Amygdala (tissue), 56 donors: ENCODE data around the gene AUTS2.

ENCODE experiments used
- DNase-seq, 56 donors: peaks; one replicate each; lab custom pipeline; 2025; lab: John Stamatoyannopoulos, UW

AUTS2 gene

GRCh38 chr7:70487886-70488285 is 889.6 kb downstream of the AUTS2 start:
- DNase-seq, result no peak

- peak in 1 of 56 donors; percentile 18 for DNase-seq
Observed at GRCh38 chr7:70489813-70490212, 891.5 kb downstream of the AUTS2 start.

GRCh38 chr7:70492625-70493024 is 894.4 kb downstream of the AUTS2 start:
- no peak for DNase-seq

GRCh38 chr7:70494225-70495032 is 896.2 kb downstream of the AUTS2 start:
- no peak for DNase-seq

GRCh38 chr7:70495033-70495376 is 896.7 kb downstream of the AUTS2 start:
- no peak for DNase-seq

- no peak for DNase-seq
Observed at GRCh38 chr7:70497793-70498192, 899.5 kb downstream of the AUTS2 start.

- DNase-seq, result peak in 13 of 56 donors; percentile 1 to 39 (median 9)
Observed at GRCh38 chr7:70498232-70498992, 900.1 kb downstream of the AUTS2 start.

- DNase-seq, result no peak
Observed at GRCh38 chr7:70500261-70500660, 902.0 kb downstream of the AUTS2 start.

GRCh38 chr7:70502117-70502863 is 904.0 kb downstream of the AUTS2 start:
- no peak for DNase-seq

- no peak for DNase-seq
Observed at GRCh38 chr7:70504254-70504653, 906.0 kb downstream of the AUTS2 start.

GRCh38 chr7:70505468-70505867 is 907.2 kb downstream of the AUTS2 start:
- no peak for DNase-seq

GRCh38 chr7:70505886-70506285 is 907.6 kb downstream of the AUTS2 start:
- no peak for DNase-seq

GRCh38 chr7:70506434-70506833 is 908.2 kb downstream of the AUTS2 start:
- DNase-seq, result peak in 6 of 56 donors; percentile 5 to 17 (median 11)

- no peak for DNase-seq
Observed at GRCh38 chr7:70512144-70512543, 913.9 kb downstream of the AUTS2 start.

GRCh38 chr7:70512761-70513160 is 914.5 kb downstream of the AUTS2 start:
- DNase-seq, result no peak

GRCh38 chr7:70520611-70521010 is 922.3 kb downstream of the AUTS2 start:
- DNase-seq, result no peak

GRCh38 chr7:70523249-70523988 is 925.1 kb downstream of the AUTS2 start:
- no peak for DNase-seq

GRCh38 chr7:70523989-70524351 is 925.7 kb downstream of the AUTS2 start:
- no peak for DNase-seq

- DNase-seq, result peak in 3 of 56 donors; percentile 5 to 10 (median 6)
Observed at GRCh38 chr7:70525991-70526390, 927.7 kb downstream of the AUTS2 start.

GRCh38 chr7:70527520-70528115 is 929.3 kb downstream of the AUTS2 start:
- no peak for DNase-seq
